ENCODE measurements around the gene ZNF106.

DNA sequence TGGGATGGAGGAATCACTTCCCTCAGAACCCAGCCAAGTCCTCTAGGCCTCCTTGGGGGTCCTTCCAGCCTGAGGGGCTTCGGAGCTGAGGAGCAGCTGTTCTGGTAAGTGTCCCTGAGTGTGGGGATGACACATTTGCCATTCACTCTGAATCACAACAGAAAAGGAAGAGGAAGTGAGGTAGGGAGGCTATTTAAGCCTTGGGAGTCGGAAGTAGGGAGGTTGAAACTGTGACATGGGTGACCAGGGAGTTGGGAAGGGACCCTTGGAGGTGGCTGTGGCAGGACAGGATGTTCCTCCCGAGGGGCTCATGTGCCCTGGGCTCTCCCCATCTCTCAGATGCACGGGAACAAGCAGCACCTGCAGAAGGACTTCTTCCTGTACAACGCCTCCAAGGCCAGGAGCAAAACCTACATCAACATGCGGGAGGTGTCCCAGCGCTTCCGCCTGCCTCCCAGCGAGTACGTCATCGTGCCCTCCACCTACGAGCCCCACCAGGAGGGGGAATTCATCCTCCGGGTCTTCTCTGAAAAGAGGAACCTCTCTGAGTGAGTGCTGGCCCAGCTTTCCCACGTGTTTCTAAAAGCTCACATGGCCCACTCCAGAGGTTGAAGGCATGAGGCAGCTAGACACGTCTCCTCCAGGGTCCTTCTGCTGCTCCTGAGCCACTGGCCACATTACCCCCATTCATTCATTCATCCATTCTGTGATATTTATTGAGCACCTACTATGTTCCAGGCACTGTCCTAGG lies 88.3 kb downstream of the ZNF106 start:
- TF ChIP-seq CTCF (conservative IDR thresholded peaks at IDR 0.05; ENCODE audit: low read depth, low read length) = no peak
- no peak for TF ChIP-seq EZH2 (IDR thresholded peaks at IDR 0.05; ENCODE audit: borderline replicate concordance, low read depth, low read length, poor library complexity, severe bottlenecking)
